ENCODE results near the gene ZNF664. TPM values are rescaled to one million over a fixed set of nuclear protein-coding genes. Genes with fewer than 3 reads are reported as not detected.

ZNF664 gene
- total and polyA plus RNA-seq, 2 of the 13 experiments (the other 11 are each of a cell fraction or from before 2014, with no cell fraction given) = 43.9 to 56.5 TPM

DNA sequence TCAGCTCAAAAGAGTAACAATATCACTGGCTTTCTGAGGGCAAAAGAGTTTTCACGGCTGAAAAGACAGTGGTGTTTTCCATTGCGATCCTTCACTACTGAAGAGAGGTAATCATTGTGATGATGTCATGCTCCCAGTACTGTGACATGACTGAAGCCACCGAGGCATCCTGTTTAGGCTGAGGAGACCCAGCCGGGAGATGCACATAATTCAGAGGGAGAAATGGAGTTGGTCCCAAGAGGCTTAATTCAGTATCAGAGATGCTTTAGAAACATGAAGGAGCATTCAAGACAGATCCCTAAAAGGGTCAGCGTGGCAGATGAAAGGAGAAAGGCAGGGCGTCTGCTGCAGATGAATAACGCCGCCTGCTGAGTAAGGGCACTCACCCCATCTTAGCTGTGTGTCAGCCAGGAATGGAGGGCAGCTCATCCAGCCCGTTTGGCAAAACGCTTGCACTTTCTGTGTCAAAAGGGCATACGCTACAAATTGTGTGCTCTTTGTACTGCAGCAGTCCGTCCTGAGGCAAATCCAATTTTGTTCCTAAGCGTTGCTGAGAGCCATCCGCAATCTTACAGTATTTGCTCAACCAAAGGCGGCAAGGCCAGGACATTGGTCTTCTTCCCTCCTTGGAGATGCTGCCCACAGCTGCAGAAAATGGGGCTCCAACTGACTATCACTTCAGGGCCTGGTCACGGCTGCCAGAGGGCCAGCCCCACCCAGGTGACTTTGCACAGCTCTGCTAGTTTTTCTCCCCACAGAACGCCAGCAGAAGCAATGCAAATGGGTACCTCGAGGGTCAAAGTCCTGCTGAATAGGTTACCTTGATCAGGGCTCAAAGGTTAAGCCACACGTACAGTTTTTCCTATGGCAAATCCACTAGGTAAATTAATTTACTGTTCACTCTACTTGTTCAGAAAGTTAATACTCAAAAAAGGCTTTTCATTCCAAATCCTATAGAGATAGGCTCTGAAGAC is 23.9 kb upstream of the ZNF664 start (continued):
- TF ChIP-seq WIZ (CRISPR knock-in tag; IDR thresholded peaks at IDR 0.05) (no peak), EHMT2 (IDR thresholded peaks at IDR 0.05; ENCODE audit: borderline replicate concordance, low read depth, low read length) (no peak), ZNF552 (CRISPR knock-in tag; IDR thresholded peaks at IDR 0.05; ENCODE audit: borderline replicate concordance) (no peak), MIER2 (CRISPR knock-in tag; IDR thresholded peaks at IDR 0.05) (no peak; the same call in 1 of the 2 replicates), STAG1 (CRISPR knock-in tag; IDR thresholded peaks at IDR 0.05) (peak; percentile 22; the same call in 1 of the 2 replicates), NCOA2 (CRISPR knock-in tag; IDR thresholded peaks at IDR 0.05) (peak; percentile 29; the same call in 1 of the 2 replicates), PRMT3 (CRISPR knock-in tag; IDR thresholded peaks at IDR 0.05; ENCODE audit: borderline replicate concordance, low read depth) (no peak), ZEB1 (IDR thresholded peaks at IDR 0.05; ENCODE audit: insufficient replicate concordance, low read depth) (no peak), ZNF691 (CRISPR knock-in tag; IDR thresholded peaks at IDR 0.05; ENCODE audit: borderline replicate concordance, low read depth) (no peak), ZFP90 (CRISPR knock-in tag; IDR thresholded peaks at IDR 0.05; ENCODE audit: borderline replicate concordance) (no peak), CCAR2 (optimal IDR thresholded peaks at IDR 0.05; ENCODE audit: low read depth, low read length) (no peak), ATF7-NPFF (CRISPR knock-in tag; IDR thresholded peaks at IDR 0.05; ENCODE audit: low read depth) (no peak), ZNF317 (CRISPR knock-in tag; IDR thresholded peaks at IDR 0.05) (no peak), SAP130 (CRISPR knock-in tag; IDR thresholded peaks at IDR 0.05; ENCODE audit: low read depth) (peak; percentile 62), NFATC3 (CRISPR knock-in tag; IDR thresholded peaks at IDR 0.05) (no peak), NR2F6 (IDR thresholded peaks at IDR 0.05) (peak; percentile 56; the same call in 1 of the 2 replicates), NR2F6 (CRISPR knock-in tag; IDR thresholded peaks at IDR 0.05) (peak; percentile 42; the same call in 1 of the 2 replicates)
- TF ChIP-seq, protein P1, sequence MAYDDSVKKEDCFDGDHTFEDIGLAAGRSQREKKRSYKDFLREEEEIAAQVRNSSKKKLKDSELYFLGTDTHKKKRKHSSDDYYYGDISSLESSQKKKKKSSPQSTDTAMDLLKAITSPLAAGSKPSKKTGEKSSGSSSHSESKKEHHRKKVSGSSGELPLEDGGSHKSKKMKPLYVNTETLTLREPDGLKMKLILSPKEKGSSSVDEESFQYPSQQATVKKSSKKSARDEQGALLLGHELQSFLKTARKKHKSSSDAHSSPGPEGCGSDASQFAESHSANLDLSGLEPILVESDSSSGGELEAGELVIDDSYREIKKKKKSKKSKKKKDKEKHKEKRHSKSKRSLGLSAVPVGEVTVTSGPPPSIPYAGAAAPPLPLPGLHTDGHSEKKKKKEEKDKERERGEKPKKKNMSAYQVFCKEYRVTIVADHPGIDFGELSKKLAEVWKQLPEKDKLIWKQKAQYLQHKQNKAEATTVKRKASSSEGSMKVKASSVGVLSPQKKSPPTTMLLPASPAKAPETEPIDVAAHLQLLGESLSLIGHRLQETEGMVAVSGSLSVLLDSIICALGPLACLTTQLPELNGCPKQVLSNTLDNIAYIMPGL (CRISPR knock-in tag; IDR thresholded peaks at IDR 0.05; ENCODE audit: borderline replicate concordance in 1 of 2, low read depth in 1 of 2) = peak in 1 of 2 experiments; percentile 51; a peak in 2 of 4 replicates
- TF ChIP-seq, protein P2, sequence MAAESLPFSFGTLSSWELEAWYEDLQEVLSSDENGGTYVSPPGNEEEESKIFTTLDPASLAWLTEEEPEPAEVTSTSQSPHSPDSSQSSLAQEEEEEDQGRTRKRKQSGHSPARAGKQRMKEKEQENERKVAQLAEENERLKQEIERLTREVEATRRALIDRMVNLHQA (CRISPR knock-in tag; IDR thresholded peaks at IDR 0.05) = no peak
- TF ChIP-seq, protein P3, sequence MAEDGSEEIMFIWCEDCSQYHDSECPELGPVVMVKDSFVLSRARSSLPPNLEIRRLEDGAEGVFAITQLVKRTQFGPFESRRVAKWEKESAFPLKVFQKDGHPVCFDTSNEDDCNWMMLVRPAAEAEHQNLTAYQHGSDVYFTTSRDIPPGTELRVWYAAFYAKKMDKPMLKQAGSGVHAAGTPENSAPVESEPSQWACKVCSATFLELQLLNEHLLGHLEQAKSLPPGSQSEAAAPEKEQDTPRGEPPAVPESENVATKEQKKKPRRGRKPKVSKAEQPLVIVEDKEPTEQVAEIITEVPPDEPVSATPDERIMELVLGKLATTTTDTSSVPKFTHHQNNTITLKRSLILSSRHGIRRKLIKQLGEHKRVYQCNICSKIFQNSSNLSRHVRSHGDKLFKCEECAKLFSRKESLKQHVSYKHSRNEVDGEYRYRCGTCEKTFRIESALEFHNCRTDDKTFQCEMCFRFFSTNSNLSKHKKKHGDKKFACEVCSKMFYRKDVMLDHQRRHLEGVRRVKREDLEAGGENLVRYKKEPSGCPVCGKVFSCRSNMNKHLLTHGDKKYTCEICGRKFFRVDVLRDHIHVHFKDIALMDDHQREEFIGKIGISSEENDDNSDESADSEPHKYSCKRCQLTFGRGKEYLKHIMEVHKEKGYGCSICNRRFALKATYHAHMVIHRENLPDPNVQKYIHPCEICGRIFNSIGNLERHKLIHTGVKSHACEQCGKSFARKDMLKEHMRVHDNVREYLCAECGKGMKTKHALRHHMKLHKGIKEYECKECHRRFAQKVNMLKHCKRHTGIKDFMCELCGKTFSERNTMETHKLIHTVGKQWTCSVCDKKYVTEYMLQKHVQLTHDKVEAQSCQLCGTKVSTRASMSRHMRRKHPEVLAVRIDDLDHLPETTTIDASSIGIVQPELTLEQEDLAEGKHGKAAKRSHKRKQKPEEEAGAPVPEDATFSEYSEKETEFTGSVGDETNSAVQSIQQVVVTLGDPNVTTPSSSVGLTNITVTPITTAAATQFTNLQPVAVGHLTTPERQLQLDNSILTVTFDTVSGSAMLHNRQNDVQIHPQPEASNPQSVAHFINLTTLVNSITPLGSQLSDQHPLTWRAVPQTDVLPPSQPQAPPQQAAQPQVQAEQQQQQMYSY (CRISPR knock-in tag; IDR thresholded peaks at IDR 0.05) = no peak
- TF ChIP-seq, protein P4, sequence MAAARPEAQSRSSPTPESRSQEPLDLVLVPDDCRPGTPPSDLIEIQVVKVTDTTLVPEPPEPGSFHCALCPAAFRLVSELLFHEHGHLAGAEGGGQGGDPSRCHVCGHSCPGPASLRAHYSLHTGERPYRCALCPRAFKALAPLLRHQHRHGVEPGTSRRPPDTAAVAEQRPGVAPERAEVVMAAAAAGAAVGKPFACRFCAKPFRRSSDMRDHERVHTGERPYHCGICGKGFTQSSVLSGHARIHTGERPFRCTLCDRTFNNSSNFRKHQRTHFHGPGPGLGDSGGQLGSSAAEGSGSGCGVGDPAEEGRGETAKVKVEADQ (CRISPR knock-in tag; IDR thresholded peaks at IDR 0.05; ENCODE audit: borderline replicate concordance) = 0 out of 2 replicates have a peak, but pooled peaks have one; percentile 3
